SK-N-SH treated with all-trans-retinoic acid at 6 μM for 48 hours (cell line): ENCODE data around the gene NDUFS8.
"Not testable (repeated sequence)": the region's sequence is repeated elsewhere in the genome, so short reads cannot be mapped to it uniquely, and the experiment has no call there.

ENCODE experiments used
- ATAC-seq: fragments of 200-7000 bp; cut with Tn5 transposase; 3 replicates; pipeline ENCODE4 v1.9.1; 2020; ENCODE audit warnings: mild to moderate bottlenecking, moderate library complexity
- BACH2 ChIP-seq: fragments of 250-450 bp; sonication (Bioruptor Pico); IDR thresholded peaks from 2 replicates; pipeline ENCODE4 v1.9.0; 2021; ENCODE audit warnings: mild to moderate bottlenecking, borderline replicate concordance
- CREB5 ChIP-seq: fragments of 250-450 bp; sonication (Bioruptor Pico); IDR thresholded peaks from 2 replicates; pipeline ENCODE4 v1.5.1; 2020; ENCODE audit warnings: low read depth, mild to moderate bottlenecking, moderate library complexity
- CSDC2 ChIP-seq: fragments of 250-450 bp; sonication (Bioruptor Pico); IDR thresholded peaks from 2 replicates; pipeline ENCODE4 v1.5.0; 2020; ENCODE audit warnings: mild to moderate bottlenecking, moderate library complexity
- ESRRG ChIP-seq: fragments of 250-450 bp; sonication (Bioruptor Pico); IDR thresholded peaks from 2 replicates; pipeline ENCODE4 v1.6.1; 2021; ENCODE audit warnings: mild to moderate bottlenecking
- ISL1 ChIP-seq: fragments of 250-450 bp; sonication (Bioruptor Pico); IDR thresholded peaks from 2 replicates; pipeline ENCODE4 v2.1.2; 2022; ENCODE audit warnings: mild to moderate bottlenecking, moderate library complexity
- OSR1 ChIP-seq: fragments of 250-450 bp; sonication (Bioruptor Pico); IDR thresholded peaks from 2 replicates; pipeline ENCODE4 v1.8.0; 2022; ENCODE audit warnings: moderate library complexity, mild to moderate bottlenecking, inconsistent platforms
- PATZ1 ChIP-seq: fragments of 250-450 bp; sonication (Bioruptor Pico); IDR thresholded peaks from 2 replicates; pipeline ENCODE4 v1.8.0; 2020; ENCODE audit warnings: mild to moderate bottlenecking, moderate library complexity, borderline replicate concordance
- PPARA ChIP-seq: fragments of 250-450 bp; sonication (Bioruptor Pico); IDR thresholded peaks from 2 replicates; pipeline ENCODE4 v1.5.0; 2020; ENCODE audit warnings: mild to moderate bottlenecking, borderline replicate concordance
- RARB ChIP-seq: fragments of 250-450 bp; sonication (Bioruptor Pico); IDR thresholded peaks from 2 replicates; pipeline ENCODE4 v1.8.0; 2021; ENCODE audit warnings: mild to moderate bottlenecking, moderate library complexity
- SNAI2 ChIP-seq: fragments of 250-450 bp; sonication (Bioruptor Pico); IDR thresholded peaks from 2 replicates; pipeline ENCODE4 v1.5.0; 2020; ENCODE audit warnings: mild to moderate bottlenecking, moderate library complexity
- TCF4 ChIP-seq: fragments of 250-450 bp; sonication (Bioruptor Pico); IDR thresholded peaks from 2 replicates; pipeline ENCODE4 v1.8.0; 2021; ENCODE audit warnings: mild to moderate bottlenecking, moderate library complexity, borderline replicate concordance
- ZC3H10 ChIP-seq: fragments of 250-450 bp; sonication (Bioruptor Pico); IDR thresholded peaks from 2 replicates; pipeline ENCODE4 v1.5.1; 2021; ENCODE audit warnings: mild to moderate bottlenecking, moderate library complexity
- ZFP3 ChIP-seq: fragments of 250-450 bp; sonication (Bioruptor Pico); IDR thresholded peaks from 2 replicates; pipeline ENCODE4 v1.5.0; 2020; ENCODE audit warnings: mild to moderate bottlenecking, moderate library complexity
- ZFP30 ChIP-seq: fragments of 450-650 bp; formaldehyde crosslinking; IDR thresholded peaks from 2 replicates; pipeline ENCODE4 v1.5.0; 2022; ENCODE audit warnings: mild to moderate bottlenecking, moderate library complexity
- ZNF565 ChIP-seq: fragments of 450-650 bp; formaldehyde crosslinking; conservative IDR thresholded peaks from 2 replicates; pipeline ENCODE4 v1.5.0; 2020; ENCODE audit warnings: low read depth, mild to moderate bottlenecking, moderate library complexity
- ZNF70 ChIP-seq: fragments of 450-650 bp; formaldehyde crosslinking; IDR thresholded peaks from 2 replicates; pipeline ENCODE4 v1.5.0; 2020; ENCODE audit warnings: mild to moderate bottlenecking, moderate library complexity
- ZNF8 ChIP-seq: fragments of 450-650 bp; formaldehyde crosslinking; IDR thresholded peaks from 2 replicates; pipeline ENCODE4 v1.5.0; 2020; ENCODE audit warnings: mild to moderate bottlenecking, moderate library complexity
- TF ChIP-seq, protein P1 (sequence below): fragments of 250-450 bp; sonication (Bioruptor Pico); IDR thresholded peaks from 2 replicates; pipeline ENCODE4 v1.5.0; 2020; ENCODE audit warnings: mild to moderate bottlenecking, moderate library complexity

The NDUFS8 gene

GRCh38 chr11:68030318-68031143 is at the start of gene NDUFS8:
TSS of gene NDUFS8 (plus strand) at chr11:68030681. CDS start at chr11:68032152, 1,471 bp downstream.
- ATAC-seq = peak; percentile 95
- TF ChIP-seq TCF4 (CRISPR knock-in tag) = no peak
- no peak for TF ChIP-seq ZC3H10
- no peak for TF ChIP-seq ISL1
- TF ChIP-seq SNAI2 (CRISPR knock-in tag) = no peak
- TF ChIP-seq OSR1 (CRISPR knock-in tag) = no peak
- TF ChIP-seq PPARA = no peak
- TF ChIP-seq ZNF565 (CRISPR knock-in tag) = no peak
- no peak for TF ChIP-seq RARB (CRISPR knock-in tag)

GRCh38 chr11:67981226-67981625 is 49.3 kb upstream of the NDUFS8 start:
- not testable (repeated sequence) for ATAC-seq

- ATAC-seq = not testable (repeated sequence)
These were observed 48.1 kb upstream of the NDUFS8 start for GRCh38 chr11:67982255-67982857.

GRCh38 chr11:67983951-67984350 is 46.5 kb upstream of the NDUFS8 start:
- TF ChIP-seq ZC3H10 = no peak
- no peak for TF ChIP-seq TCF4 (CRISPR knock-in tag)
- no peak for TF ChIP-seq CREB5 (CRISPR knock-in tag)
- TF ChIP-seq PPARA = no peak
- TF ChIP-seq SNAI2 (CRISPR knock-in tag) = no peak
- no peak for TF ChIP-seq ZNF8 (CRISPR knock-in tag)
- TF ChIP-seq CSDC2 = no peak
- no peak for TF ChIP-seq OSR1 (CRISPR knock-in tag)
- TF ChIP-seq ZNF565 (CRISPR knock-in tag) = no peak
- TF ChIP-seq, protein P1, sequence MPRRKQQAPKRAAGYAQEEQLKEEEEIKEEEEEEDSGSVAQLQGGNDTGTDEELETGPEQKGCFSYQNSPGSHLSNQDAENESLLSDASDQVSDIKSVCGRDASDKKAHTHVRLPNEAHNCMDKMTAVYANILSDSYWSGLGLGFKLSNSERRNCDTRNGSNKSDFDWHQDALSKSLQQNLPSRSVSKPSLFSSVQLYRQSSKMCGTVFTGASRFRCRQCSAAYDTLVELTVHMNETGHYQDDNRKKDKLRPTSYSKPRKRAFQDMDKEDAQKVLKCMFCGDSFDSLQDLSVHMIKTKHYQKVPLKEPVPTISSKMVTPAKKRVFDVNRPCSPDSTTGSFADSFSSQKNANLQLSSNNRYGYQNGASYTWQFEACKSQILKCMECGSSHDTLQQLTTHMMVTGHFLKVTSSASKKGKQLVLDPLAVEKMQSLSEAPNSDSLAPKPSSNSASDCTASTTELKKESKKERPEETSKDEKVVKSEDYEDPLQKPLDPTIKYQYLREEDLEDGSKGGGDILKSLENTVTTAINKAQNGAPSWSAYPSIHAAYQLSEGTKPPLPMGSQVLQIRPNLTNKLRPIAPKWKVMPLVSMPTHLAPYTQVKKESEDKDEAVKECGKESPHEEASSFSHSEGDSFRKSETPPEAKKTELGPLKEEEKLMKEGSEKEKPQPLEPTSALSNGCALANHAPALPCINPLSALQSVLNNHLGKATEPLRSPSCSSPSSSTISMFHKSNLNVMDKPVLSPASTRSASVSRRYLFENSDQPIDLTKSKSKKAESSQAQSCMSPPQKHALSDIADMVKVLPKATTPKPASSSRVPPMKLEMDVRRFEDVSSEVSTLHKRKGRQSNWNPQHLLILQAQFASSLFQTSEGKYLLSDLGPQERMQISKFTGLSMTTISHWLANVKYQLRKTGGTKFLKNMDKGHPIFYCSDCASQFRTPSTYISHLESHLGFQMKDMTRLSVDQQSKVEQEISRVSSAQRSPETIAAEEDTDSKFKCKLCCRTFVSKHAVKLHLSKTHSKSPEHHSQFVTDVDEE = no peak
- no peak; the same call in 1 of the 2 replicates for TF ChIP-seq PATZ1 (CRISPR knock-in tag)
- TF ChIP-seq ZNF70 (CRISPR knock-in tag) = no peak
- TF ChIP-seq ZFP3 (CRISPR knock-in tag) = no peak
- no peak for TF ChIP-seq ZFP30 (CRISPR knock-in tag)
- no peak for TF ChIP-seq BACH2 (CRISPR knock-in tag)
- TF ChIP-seq ESRRG (CRISPR knock-in tag) = no peak
- ATAC-seq = no peak

DNA sequence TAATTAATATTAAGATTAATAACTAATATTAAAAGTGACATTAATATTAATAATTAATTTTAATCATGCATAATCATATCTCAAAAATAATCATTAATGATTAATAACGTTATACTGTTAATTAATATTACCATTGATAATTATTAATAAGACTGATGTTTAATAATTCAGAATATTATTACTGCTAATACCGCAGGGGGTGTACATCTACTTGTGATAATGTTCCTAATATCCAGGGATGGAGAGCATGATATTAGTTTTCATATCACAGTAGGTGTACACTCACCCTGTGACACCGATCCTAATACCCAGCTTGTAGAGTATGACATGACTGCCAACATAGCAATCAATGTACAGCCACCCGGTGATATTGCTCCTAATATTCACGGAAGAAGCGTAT is 45.2 kb upstream of the NDUFS8 start:
- not testable (repeated sequence) for ATAC-seq

DNA sequence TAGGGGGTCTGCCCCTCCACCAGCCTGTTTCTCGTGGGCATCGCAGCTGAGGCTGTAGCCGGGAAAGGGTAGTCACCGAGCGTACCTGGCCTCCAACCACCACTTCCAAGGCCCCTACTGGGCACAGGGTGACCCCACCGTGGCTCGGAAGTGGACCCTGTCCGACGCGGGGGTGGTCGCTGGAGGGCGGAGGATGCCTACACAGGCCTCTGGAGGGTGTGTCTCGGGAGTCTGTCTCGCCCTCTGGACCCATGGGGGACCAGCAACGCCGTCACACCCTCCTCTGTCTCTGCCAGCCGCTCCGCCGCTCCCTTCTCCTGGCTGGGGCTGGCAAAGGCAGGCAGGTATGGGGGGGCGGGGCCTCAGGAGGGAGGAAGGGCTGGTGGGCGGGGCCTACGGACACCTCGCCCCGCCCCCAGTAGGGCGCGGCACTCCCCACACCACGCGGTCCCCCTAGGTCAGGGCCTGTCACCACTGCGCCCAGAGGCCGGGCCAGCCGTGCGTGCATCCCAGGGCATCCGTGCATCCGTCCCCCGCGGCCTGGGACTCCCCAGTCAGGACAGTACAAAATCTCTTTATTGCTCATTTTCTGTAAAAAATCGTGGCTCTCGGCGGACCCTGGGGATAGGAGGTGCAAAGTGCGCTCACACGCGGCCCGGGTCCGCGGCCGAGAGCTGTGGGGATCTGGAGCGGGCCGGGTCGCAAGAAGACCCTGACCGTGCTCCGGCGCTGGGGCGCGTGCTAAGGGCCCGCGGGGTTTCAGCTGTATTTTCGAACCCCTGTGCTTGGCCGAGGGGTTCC is 39.7 kb upstream of the NDUFS8 start:
- not testable (repeated sequence) for ATAC-seq

DNA sequence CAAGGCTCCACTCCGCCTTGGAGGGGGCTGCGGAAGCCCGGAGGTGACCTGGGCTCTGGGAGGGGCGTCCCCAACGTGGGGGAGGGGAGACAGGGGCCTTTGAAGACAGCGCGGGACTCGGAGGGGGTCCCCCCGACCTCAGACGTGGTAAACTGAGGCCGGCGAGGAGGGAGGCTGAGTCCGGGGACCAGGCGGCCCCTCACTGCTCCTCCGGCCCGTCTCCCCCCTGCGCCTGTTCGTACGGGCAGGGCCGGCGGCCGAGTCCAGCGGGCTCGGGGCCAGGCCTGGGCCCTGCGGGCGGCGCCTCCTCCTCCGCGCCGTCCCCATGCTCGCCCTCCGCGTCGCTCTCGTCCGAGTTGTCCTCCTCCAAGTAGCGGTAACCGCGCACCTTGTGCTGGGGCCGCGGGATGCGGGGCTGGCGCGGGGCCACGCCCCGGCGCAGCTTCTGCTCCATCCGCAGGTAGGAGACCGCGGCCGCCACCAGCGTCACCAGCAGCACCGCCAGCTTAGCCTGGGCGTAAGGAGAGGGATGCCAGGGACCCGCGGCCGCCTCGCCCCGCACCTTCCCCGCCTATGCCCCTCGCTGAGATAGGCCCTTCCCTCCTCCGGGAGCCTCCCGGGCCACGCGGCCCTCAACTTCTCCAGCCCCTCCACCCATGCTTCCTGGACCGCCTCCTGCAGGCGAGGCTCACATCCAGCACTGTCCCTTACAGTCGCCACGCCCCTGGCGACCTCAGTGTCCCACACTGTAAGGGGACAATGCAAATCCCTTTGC is 38.9 kb upstream of the NDUFS8 start:
- ATAC-seq = not testable (repeated sequence)

DNA sequence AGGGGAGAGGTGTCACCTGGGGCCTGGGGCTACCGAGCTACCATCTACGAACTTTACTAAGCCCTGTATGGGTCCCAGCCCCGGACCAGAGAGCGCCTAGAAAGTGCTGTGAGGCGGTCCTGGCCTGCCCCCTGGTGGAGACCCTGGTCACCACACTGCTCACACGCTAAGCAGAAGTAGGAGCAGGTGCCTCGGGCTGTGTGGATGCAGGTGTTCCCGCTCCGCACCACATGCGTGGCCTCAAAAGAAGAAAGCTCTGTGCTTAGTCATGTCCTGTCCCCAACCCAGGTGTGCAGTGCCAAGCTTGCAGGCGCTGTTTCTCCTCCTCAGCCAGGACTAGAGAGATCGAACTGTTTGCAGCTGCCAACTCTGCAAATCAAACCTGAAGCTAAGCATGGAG is 36.7 kb upstream of the NDUFS8 start:
- not testable (repeated sequence) for ATAC-seq

DNA sequence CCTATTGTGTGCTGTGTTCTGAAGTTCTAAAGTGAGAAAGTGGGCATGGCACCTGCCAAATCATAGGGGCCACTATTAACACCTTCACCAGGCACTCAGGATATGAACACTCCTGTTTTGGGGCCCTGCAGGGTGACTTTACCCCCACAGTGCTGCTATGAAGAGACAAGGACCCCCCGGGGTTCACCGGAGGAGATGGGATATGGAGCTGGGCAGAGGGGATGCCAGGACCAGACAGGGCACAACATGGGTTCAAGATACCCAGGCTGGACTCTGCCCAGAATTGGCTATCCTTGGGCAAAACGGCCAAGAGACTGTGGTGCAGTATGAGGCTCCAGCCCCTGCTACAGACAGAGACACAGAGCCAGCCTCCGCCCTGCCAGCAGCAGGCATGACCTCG is 36.1 kb upstream of the NDUFS8 start:
- not testable (repeated sequence) for ATAC-seq

- ATAC-seq = not testable (repeated sequence)
These were observed 35.4 kb upstream of the NDUFS8 start for GRCh38 chr11:67995129-67995528.
